Measurements from ENCODE around the gene AKR7A3. TPM values are rescaled to one million over a fixed set of nuclear protein-coding genes. Genes with fewer than 3 reads are reported as not detected.

Gene AKR7A3
- total and polyA plus RNA-seq, 9 donors: 0.23 to 3.5 (median 2.0) TPM

- H3K9me3 ChIP-seq: no peaks in the 10 kb centered on the region
- no peaks in the 10 kb centered on the region for H3K4me1 ChIP-seq (ENCODE audit: insufficient read depth)
- DNase-seq: no peak
- intact Hi-C loops (cut with DNase I): no loop called here
- TF ChIP-seq POLR2A (IDR thresholded peaks at IDR 0.05) (no peak), EP300 (IDR thresholded peaks at IDR 0.05) (no peak), CTCF (IDR thresholded peaks at IDR 0.05) (no peak)
- H3K36me3 ChIP-seq: no peaks in the 10 kb centered on the region
- no peak overlapping the region for H3K27ac ChIP-seq
- H3K4me3 ChIP-seq: no peak overlapping the region
- 68 to 81% (median 77%) methylated on average over 6 of the region's 6 CpGs for WGBS, 3 donors
- no peaks in the 10 kb centered on the region for H3K27me3 ChIP-seq
Observed at GRCh38 chr1:19326748-19327065, 38.1 kb upstream of the AKR7A3 start.

- Histone ChIP-seq H3K36me3 (no peaks in the 10 kb centered on the region), H3K4me1 (ENCODE audit: insufficient read depth) (no peaks in the 10 kb centered on the region), H3K27me3 (no peaks in the 10 kb centered on the region), H3K4me3 (no peak overlapping the region), H3K9me3 (no peaks in the 10 kb centered on the region), H3K27ac (no peak overlapping the region)
- no peak for TF ChIP-seq EP300 (IDR thresholded peaks at IDR 0.05)
- no peak for TF ChIP-seq CTCF (IDR thresholded peaks at IDR 0.05)
- TF ChIP-seq POLR2A (IDR thresholded peaks at IDR 0.05): no peak
- 80 to 88% (median 81%) methylated on average over 31 to 32 of the region's 32 CpGs for WGBS, 3 donors
- intact Hi-C loops (cut with DNase I): no loop called here
- no peak for DNase-seq
Observed at GRCh38 chr1:19325958-19326747, 37.6 kb upstream of the AKR7A3 start.

- Histone ChIP-seq H3K4me3 (no peak overlapping the region), H3K9me3 (no peaks in the 10 kb centered on the region), H3K27ac (no peak overlapping the region), H3K27me3 (no peaks in the 10 kb centered on the region), H3K4me1 (ENCODE audit: insufficient read depth) (no peaks in the 10 kb centered on the region), H3K36me3 (no peaks in the 10 kb centered on the region)
- WGBS, 3 donors: 73 to 81% (median 75%) methylated on average over 19 of the region's 19 CpGs
- no peak for TF ChIP-seq POLR2A (IDR thresholded peaks at IDR 0.05)
- TF ChIP-seq CTCF (IDR thresholded peaks at IDR 0.05): no peak
- no peak for TF ChIP-seq EP300 (IDR thresholded peaks at IDR 0.05)
- intact Hi-C loops (cut with DNase I): no loop called here
- no peak for DNase-seq
Observed at GRCh38 chr1:19325368-19325957, 36.9 kb upstream of the AKR7A3 start.

GRCh38 chr1:19324665-19324990 is 36.1 kb upstream of the AKR7A3 start:
- no peaks in the 10 kb centered on the region for H3K4me1 ChIP-seq (ENCODE audit: insufficient read depth)
- no peaks in the 10 kb centered on the region for H3K27me3 ChIP-seq
- H3K27ac ChIP-seq: no peak overlapping the region
- intact Hi-C loops (cut with DNase I): no loop called here
- H3K4me3 ChIP-seq: no peak overlapping the region
- 89 to 97% (median 94%) methylated on average over 9 of the region's 9 CpGs for WGBS, 3 donors
- no peak for TF ChIP-seq CTCF (IDR thresholded peaks at IDR 0.05)
- no peak for TF ChIP-seq EP300 (IDR thresholded peaks at IDR 0.05)
- TF ChIP-seq POLR2A (IDR thresholded peaks at IDR 0.05): no peak
- no peak for DNase-seq
- no peaks in the 10 kb centered on the region for H3K9me3 ChIP-seq
- no peaks in the 10 kb centered on the region for H3K36me3 ChIP-seq

Data from ovary (tissue), 9 donors.